Body of pancreas (tissue), 4 donors: ENCODE results near the gene ETS2.
"Not testable (repeated sequence)": the region's sequence is repeated elsewhere in the genome, so short reads cannot be mapped to it uniquely, and the experiment has no call there.

Experiments used
- POLR2A ChIP-seq, 3 donors: fragments of 450-650 bp; IDR thresholded peaks; one replicate each; pipeline ENCODE4 v1.6.1; 2016; ENCODE audit warnings: antibody characterized with exemption in 3 of 3, mild to moderate bottlenecking in 2 of 3
- TF ChIP-seq, protein P1 (sequence below), 7 experiments: fragments of 450-650 bp in 4 of 7; fragments of 200-600 bp in 3 of 7; sonication (generic) in 3 of 7; IDR thresholded peaks; one replicate each; pipeline ENCODE4 v1.5.1; 2016 to 2019; ENCODE audit warnings: antibody characterized with exemption in 7 of 7

DNA sequence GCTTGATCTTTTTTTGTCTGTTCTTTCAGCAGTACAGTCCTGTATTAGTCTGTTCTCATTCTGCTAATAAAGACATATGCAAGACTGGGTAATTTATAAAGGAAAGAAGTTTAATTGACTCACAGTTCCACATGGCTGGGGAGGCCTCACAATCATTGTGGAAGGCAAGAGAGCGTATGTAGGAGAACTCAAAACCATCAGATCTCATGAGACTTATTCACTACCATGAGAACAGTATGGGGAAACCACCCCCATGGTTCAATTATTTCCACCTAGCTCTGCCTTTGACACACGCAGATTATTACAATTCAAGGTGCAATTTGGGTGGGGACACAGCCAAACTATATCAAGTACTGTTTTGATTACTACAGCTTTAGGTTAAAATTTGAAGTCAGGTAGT, 39.6 kb downstream of the ETS2 start:
- TF ChIP-seq, protein P1, sequence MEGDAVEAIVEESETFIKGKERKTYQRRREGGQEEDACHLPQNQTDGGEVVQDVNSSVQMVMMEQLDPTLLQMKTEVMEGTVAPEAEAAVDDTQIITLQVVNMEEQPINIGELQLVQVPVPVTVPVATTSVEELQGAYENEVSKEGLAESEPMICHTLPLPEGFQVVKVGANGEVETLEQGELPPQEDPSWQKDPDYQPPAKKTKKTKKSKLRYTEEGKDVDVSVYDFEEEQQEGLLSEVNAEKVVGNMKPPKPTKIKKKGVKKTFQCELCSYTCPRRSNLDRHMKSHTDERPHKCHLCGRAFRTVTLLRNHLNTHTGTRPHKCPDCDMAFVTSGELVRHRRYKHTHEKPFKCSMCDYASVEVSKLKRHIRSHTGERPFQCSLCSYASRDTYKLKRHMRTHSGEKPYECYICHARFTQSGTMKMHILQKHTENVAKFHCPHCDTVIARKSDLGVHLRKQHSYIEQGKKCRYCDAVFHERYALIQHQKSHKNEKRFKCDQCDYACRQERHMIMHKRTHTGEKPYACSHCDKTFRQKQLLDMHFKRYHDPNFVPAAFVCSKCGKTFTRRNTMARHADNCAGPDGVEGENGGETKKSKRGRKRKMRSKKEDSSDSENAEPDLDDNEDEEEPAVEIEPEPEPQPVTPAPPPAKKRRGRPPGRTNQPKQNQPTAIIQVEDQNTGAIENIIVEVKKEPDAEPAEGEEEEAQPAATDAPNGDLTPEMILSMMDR (IDR thresholded peaks at IDR 0.05) = not testable (repeated sequence)
- not testable (repeated sequence) for TF ChIP-seq POLR2A (IDR thresholded peaks at IDR 0.05)
